GM21825 (cell line): ENCODE data around the gene DOC2B.
"Not testable (repeated sequence)": the region's sequence is repeated elsewhere in the genome, so short reads cannot be mapped to it uniquely, and the experiment has no call there.

ENCODE experiments used
- ATAC-seq: cut with Tn5 transposase; IDR thresholded peaks from one replicate; pipeline ENCODE4 v1.9.1; 2021; ENCODE audit warnings: mild to moderate bottlenecking, moderate library complexity; ENCODE audit not compliant: unreplicated experiment

The DOC2B gene

DNA sequence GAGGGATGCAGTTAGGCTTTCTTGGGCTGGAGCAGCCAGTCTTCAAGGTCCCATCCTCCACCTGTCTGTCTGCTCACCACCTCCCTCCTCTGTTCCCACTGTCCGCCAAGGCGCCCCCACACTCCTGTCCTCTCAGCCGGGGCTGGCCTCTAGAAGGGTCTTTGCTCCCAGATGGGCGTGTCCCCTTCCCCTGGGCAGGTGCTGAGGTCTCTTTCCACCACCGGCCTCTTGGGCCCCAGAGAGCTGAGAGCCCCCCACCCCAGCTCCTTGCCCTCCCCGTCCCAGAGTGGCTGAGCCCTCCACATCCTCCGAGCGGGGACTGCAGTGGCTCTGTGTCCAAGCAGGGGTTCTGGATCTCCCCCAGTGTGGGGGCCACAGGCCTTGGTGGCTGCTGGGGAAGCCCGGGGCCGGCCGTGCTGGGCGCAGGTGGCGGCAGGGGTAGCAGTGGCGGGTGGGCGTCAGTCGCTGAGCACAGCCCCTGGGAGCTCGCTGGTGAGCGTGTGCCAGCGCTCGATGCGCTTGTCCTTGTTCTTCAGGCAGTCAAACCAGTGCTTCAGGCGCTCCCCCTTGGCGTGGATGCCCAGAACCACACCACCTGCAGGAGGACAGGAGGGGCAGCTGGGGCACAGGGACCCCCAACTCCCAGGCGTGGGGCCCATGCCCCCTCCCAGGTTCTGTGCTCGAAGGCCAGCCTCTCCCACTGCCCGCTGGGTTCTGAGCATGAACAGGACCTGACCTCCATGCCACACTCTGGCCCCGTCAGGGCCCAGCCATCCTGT, 34.3 kb downstream of the DOC2B start:
- no peak for ATAC-seq

DNA sequence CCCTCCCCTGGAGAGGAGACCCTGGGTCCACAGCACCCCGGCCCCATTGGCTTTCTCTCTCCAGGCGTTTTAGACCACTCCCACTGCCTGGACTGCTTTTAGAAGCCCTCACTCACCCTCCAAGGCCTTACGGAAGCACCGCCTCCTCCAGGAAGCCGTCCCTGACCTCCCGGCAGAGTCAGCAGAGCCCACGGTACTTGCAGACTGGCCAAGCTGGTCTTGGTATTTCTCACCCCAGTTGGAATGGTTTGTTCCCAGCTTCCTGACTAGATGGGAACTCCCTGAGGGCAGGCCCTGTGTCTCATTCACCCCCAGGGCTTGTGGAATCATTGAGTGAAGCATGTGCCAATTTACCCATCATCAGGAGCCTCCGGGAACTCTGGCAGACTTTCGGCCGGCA, 34.9 kb downstream of the DOC2B start:
- no peak for ATAC-seq

DNA sequence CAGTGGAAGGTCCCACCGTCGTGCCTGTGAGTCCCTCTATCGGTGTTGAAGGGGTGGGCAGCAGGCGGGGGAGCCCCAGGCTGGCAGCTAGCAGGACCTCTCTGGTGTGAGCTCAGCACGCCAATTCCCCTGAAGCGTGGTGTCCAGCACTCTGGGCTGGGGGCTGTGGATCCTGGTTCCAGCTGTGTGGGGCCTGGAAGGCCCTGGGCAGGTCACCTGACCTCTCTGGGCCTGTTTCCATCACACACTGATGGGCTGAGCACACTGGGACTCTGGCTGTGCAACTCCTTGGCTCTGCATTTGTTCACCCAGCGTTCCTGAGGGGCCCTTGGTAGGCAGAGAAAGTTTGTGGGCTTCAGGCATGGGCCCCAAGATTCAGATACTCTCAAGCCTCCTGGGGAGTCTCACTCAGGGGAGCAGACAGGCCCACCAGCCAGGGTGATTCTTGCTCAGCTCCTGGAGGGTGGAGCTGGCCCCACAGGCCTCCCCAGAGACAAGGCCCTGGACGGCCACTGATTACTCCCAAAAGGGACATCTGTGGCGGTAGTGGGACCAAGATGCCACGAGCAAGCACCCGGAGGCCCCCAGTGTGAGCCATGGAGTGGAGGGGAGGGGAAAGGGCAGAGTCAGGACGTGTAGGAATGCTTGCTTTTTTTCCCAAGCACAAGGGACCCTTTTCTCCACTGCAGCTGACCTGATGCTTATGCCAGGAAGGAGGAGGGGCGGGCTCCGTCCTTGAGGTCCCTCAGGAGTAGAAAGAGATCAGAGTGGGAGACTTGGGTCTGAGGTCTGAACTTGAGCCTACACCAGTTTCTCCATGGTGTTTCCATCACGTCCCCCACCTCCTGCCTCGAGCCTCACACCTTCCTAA, 35.5 kb downstream of the DOC2B start:
- no peak for ATAC-seq

DNA sequence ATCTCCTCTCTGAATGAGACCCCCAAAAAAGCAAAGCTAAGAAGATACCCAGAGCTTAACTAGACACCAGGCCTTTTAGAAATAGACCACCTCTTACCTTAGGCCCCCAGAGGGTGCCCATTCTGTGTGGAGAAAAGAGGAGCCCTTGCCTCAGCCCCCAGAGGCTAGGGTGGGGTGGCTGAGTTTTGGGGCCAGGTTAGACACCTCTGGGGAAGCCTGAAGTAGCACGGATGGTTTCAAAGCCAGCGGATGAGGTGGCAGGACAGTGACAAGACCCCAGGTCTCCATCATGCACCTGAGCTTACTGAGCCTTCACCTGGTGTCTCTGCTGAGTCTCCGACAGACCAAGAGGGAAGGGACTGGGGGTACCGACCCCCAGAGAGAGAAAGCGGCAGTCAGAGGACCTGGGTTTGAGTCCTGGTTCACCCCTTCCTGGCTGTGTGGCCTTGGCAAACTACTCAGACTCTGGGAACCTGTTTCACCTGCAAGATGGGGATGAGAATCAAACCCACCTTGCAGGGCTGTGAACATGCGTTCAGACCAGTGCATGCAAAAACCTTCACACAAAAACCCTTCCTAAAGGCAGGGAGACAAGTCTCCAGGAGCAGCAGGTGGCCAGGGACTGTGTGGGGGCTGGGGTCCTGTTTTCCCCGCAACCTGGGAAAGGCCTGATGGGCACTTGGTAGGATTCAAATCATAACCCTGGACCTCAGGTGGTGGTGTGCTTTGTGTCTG, 36.3 kb downstream of the DOC2B start:
- ATAC-seq, result no peak

DNA sequence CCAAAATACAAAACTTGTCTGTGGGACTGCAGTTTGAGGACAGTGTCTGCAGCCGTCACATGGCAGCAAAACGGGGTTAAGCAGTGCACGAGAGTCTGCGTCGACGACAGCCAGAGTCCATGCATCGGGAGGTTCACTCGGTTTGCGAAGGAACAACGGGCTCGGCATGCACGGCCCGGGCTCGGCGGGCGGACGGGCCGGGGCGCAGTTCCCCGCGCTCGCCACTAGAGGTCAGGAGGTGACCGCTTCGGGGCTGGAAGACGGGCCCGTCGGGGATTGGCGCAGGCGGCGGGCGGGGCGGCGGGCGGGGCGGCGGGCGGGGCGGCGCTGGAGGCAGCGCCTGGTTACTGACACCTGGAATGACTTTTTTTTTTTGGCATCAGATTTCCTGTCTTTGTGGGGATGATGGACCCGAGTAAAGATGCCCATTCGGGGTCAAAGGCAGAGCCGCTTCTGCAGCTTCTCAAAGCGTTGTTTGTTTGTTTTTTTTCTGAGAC, 37.6 kb downstream of the DOC2B start:
- no peak for ATAC-seq

DNA sequence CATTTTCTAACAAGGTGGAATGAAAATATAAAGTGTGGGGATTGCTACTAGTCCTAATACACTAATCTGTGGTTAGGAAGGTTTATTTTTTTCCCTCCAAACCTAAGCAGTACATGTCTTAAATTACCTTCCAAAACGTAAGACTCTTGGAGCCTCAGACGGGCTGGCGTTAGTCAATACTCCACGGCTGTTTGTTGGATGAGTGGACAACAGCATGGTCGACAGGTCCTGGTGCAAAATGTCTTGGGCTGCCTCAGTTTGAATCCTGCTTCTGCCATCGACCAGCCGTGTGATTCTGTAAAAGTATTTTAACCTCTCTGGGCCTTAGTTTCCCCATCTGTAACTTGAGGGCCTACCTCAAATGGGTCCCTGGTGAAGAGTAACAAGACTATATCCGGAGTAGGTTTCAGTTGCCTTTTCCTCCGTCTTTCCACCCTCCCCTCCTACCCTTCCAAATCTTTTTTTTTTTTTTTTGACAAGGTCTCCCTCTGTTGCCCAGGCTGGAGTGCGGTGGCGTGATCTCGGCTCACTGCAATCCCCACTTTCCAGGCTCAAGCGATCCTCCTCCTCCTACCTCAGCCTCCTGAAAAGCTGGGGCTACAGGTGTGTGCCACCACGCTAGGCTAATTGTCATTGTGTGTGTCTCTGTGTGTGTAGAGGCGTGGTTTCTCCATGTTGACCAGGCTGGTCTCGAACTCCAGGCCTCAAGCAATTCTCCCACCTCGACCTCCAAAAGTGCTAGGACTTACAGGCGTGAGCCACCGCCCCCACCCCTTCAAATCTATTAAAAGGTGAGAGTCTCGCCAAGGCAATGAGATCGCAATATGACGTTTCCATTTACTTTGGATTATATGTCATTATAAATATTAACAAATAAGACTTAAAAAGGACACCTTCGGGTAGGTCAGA, 38.3 kb downstream of the DOC2B start:
- ATAC-seq, result no peak

DNA sequence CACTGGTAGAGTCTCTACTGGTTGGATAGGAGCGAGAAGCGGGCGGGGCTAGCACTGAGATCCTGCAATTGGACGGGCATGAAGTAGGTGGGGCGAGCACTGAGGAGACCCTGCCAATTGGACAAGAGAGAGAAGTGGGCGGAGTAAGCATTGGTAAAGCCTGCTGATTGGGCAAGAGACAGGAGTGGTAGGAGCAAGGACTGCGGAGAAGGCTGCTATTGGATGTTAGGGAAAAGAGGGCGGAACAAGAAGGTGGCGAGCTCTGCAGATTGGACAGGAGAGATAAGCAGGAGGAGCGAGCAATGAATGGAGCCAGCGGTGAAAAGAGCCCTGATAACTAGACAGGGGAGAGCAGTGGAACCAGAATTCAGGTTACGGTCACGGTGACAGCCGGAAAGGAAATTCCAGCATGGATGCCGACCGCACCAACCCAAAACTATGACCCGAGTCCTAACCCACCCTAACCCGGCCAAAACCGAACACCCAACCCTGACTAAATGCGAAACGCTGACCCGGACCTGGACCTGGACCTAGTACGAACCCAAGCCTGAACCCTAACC, 39.3 kb downstream of the DOC2B start:
- ATAC-seq, result no peak

DNA sequence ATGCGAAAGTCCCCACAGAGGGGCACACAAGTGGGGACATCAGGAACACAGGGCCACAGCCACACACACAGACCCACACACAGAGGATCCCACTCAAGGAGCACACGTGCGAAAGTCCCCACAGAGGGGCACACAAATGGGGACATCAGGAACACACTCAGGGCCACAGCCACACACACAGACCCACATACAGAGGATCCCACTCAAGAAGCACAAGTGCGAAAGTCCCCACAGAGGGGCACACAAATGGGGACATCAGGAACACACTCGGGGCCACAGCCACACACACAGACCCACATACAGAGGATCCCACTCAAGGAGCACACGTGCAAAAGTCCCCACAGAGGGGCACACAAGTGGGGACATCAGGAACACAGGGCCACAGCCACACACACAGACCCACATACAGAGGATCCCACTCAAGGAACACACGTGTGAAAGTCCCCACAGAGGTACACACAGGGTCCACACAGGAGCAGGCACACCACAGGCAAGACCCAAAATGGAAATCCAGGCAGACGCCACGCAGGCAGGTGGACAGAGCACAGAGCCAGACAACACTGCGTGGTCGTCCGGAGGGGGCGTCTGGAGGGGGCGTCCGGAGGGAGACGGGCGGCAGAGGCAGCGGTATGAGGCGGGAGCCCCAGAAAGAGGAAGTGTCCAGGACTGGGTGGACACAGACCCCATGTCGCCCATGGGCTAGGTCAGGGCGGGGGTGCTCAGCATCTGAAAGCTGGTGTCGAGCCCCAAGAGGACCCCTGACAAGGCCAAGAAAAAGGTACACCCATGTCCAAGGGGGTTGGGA, 41.8 kb downstream of the DOC2B start:
- not testable (repeated sequence) for ATAC-seq

DNA sequence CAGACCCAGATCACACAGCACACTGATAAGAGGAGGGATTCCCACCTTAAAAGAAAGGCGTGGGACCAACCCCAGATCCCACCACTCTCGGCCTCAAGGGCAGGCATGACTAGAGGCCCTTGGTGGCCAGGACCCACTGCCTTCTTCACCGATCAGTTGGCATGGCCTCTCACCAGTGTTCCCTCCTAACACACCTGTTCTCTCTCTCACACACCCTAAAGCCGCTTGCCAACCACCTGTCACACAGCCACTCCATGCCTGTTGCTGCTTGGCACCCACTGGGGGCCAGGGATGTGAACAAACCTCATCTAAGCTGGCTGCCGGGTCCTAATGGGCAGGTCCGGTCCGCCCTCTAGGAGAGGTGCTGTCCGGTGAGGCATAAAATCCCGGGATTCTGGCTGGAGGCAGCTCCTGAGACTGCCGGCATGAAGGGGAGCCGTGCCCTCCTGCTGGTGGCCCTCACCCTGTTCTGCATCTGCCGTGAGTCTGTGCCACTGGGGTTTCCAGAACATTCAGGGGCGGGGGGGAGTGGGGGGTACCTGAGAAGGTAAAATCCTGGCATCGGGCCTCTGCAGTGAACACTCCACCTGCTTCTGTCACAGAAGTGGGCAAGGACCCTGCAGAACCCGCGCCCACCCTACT, 44.2 kb downstream of the DOC2B start, which contains the start of gene SCGB1C2:
SCGB1C2 (plus strand) TSS at position 404 of the 642 bp plus-strand sequence; CDS start at position 426, 22 bp downstream.
- ATAC-seq, result not testable (repeated sequence)

DNA sequence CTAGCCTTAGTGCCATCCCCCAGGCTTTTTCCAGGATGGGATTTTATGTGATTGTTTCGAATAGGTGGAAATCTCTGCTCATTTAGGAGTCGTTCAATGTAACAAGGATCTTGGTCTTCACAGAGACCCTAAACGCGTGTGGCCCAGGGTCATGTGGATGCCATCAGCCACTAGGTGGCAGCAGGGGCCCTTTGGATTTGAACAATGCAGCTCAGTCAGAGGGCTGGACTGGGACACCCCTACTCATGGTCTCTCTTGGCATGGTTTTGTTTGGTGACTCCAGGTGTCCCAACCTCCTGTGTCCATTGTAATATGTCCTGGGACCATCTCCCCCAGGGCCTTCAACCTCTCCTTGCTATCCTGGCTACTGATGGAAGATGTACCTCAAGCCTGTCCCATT, 44.9 kb downstream of the DOC2B start:
- peak; percentile 72 for ATAC-seq

DNA sequence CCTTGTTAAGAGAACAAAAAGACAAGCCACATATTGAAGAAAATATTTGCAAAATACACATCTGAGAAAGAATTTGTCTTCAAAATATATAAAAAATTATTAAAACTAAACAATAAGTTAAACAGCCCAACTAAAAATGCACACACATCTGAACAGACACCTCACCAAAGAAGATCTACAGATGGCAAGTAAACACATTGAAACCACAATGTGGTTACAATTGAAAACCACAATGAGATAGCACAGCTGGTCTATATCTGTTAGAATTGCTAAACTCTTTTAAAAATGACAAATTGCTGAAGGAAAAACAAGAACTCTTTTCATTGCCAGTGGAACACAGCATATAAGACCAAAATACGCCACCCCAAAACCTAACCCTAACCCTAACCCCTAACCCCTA, 45.6 kb downstream of the DOC2B start:
- not testable (repeated sequence) for ATAC-seq

DNA sequence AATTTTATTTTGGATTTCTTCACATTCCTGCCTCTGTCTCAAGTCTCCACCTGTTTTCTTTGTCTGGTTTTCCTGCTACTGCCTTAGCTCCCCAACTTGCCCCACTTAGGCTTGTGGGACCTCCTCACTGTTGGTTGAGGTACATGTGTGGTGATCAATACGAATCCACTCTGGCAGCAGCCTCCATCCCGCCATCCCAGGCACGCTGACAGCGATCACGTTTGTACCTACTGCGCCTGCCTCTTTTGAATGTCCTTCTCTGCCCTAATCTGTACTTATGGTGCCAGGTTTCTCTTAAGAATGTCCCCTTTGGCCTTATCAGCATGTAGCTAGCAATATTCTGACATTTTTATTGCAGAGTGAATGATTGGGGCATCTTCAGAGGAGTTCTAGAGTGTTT, 46.4 kb downstream of the DOC2B start:
- not testable (repeated sequence) for ATAC-seq

DNA sequence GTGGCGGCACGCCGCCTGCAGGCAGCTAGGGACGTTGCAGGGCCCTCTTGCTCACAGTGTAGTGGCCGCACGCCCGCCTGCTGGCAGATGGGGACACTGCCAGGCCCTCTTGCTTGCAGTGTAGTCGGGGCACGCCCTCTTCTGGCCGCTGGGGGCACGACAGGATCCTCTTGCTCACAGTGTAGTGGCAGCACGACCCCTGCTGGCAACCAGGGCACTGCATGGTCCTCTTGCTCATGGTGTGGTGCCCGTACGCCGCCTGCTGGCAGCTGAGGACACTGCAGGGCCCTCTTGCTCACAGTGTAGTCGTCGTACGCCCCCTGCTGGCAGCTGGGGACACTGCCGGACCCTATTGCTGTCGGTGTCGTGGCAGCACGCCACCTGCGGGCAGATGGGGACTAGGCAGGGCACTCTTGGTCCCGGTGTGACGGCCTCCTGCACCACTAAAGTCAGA, 47.1 kb downstream of the DOC2B start:
- peak; percentile 85 for ATAC-seq

DNA sequence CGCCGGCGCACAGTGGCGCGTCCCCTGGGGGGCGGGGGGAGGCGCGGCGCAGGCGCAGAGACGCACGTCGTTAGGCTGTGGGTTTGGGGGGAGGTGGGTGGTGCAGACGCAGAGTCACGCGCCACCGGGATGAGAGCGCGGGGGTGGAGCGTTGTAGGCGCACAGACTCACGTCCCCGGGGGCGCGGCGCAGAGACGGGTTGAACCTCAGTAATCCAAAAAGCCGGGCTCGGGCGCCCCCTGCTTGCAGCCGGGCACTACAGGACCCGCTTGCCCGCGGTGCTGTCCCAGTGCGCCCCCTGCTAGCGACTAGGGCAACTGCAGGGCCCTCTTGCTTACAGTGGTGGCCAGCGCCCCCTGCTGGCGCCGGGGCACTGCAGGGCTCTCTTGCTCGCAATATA, 47.5 kb downstream of the DOC2B start:
- peak; percentile 23 for ATAC-seq

DNA sequence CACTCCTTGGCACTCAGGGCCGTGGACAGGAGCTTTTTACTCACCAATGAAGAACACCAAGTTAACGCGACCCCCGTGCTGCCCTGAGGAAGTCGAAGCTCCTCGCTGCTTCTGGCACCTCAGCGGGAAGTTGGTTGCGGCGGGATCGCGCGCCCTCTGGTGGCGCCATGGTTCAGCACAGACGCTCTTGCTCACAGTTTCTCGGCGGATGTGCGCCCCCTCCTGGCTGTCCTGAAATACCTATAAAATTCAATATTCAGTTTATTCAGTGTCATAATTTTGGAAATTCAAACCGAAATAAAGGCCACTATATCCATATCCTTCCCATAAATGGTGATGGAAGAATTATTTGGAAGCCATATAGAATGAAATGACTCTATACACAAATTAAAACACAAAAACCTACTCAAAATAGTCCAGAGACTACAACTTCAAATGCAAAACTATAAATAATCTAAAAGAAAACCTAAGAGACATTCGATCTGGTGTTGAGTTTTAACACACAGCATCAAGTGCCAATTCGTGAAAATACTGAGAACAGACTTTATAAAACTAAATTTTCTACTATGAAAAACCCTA, 63.0 kb downstream of the DOC2B start:
- not testable (repeated sequence) for ATAC-seq

DNA sequence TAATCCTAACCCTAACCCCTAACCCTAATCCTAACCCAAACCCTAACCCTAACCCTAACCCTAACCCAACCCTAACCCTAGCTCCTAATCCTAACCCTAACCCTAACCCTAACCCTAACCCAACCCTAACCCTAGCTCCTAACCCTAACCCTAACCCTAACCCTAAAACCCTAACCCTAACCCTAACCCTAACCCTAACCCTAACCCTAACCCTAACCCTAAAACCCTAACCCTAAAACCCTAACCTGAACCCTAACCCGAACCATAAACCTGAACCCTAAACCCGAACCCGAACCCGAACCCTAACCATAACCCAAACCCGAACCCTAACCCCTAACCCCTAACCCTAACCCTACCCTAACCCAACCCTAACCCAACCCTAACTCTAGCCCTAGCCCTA, 68.3 kb downstream of the DOC2B start:
- ATAC-seq, result not testable (repeated sequence)
